ENCODE data around the gene SH3BP1. TPM values are rescaled to one million over a fixed set of nuclear protein-coding genes. Genes with fewer than 3 reads are reported as not detected.

The SH3BP1 gene
- total RNA-seq, 4 donors from 2014 or later: 2.9 to 4.9 (median 3.2) TPM

DNA sequence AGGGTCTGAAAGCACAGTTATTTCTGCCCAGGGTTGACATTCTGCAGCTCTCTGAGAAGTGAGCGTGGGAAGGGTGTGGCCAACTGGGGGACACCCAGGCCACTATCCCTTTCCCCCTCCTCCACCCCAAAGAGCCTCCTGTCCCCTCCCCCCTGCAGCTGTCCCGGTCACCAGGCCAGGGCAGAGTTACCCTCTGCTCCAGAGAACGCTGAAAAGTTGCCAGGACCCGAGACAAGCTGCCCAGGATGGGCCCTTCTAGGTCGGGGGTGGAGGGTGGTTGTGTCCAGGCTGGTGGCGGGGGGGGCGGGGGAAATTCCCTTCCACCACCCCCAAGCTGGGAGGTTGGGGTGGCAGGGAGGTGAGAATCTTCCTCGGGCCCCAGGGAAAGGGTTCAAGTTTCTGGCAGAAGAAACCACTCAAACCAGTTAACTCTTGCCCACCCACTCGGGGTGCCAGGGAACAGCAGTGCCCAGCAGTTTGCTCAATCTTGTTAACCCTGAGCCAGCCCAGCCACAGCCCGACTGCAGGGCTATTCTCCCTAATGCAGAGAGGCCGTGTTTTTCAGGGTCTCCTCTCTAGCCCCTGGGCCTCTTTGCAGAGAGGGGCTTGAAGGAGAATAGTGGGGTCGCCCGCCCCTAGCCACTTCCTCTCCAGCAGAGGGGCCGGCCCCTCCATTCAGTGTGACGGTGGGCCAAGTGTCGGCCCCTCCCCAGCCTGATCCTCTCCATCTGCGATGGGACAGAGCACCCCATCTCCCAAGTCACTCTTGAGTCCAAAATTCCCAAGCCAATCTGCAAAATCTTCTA, 36.7 kb downstream of the SH3BP1 start:
- no peaks in the 10 kb centered on the region for H3K9me3 ChIP-seq
- WGBS, 2 donors (ENCODE audit: low coverage in 1 of 2): 0 to 5% methylated on average over 1 to 4 of the region's 17 CpGs
- peak overlapping the region; percentile 42 to 57 for H3K4me3 ChIP-seq
- H3K27ac ChIP-seq: peak overlapping the region; percentile 69 to 98 (median 94)
- no peaks in the 10 kb centered on the region for H3K27me3 ChIP-seq
- H3K4me1 ChIP-seq: peaks cover 3 to 92% (median 26%) of the 10 kb centered on the region in 3 donors
- no peak for ATAC-seq
- TF ChIP-seq POLR2AphosphoS5 (IDR thresholded peaks at IDR 0.05): no peak
- TF ChIP-seq, protein P1, sequence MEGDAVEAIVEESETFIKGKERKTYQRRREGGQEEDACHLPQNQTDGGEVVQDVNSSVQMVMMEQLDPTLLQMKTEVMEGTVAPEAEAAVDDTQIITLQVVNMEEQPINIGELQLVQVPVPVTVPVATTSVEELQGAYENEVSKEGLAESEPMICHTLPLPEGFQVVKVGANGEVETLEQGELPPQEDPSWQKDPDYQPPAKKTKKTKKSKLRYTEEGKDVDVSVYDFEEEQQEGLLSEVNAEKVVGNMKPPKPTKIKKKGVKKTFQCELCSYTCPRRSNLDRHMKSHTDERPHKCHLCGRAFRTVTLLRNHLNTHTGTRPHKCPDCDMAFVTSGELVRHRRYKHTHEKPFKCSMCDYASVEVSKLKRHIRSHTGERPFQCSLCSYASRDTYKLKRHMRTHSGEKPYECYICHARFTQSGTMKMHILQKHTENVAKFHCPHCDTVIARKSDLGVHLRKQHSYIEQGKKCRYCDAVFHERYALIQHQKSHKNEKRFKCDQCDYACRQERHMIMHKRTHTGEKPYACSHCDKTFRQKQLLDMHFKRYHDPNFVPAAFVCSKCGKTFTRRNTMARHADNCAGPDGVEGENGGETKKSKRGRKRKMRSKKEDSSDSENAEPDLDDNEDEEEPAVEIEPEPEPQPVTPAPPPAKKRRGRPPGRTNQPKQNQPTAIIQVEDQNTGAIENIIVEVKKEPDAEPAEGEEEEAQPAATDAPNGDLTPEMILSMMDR (IDR thresholded peaks at IDR 0.05): no peak
- H3K36me3 ChIP-seq: peaks cover 0 to 25% of the 10 kb centered on the region in 2 donors

- Histone ChIP-seq H3K4me3 (peak overlapping the region; percentile 42 to 57), H3K9me3 (no peaks in the 10 kb centered on the region), H3K4me1 (peaks cover 3 to 99% (median 29%) of the 10 kb centered on the region in 3 donors), H3K36me3 (peaks cover 0 to 25% of the 10 kb centered on the region in 2 donors), H3K27ac (peak overlapping the region; percentile 69 to 98 (median 94)), H3K27me3 (no peaks in the 10 kb centered on the region)
- TF ChIP-seq POLR2A (IDR thresholded peaks at IDR 0.05) (peak; percentile 26 to 30), EP300 (IDR thresholded peaks at IDR 0.05) (no peak), POLR2AphosphoS5 (IDR thresholded peaks at IDR 0.05) (peak; percentile 84)
- TF ChIP-seq, protein P1 (IDR thresholded peaks at IDR 0.05): no peak
- 0% methylated on average over 4 of the region's 42 CpGs; no CpG with 5 or more reads in 1 of the 2 donors for WGBS, 2 donors (ENCODE audit: low coverage in 1 of 2)
- ATAC-seq: peak; percentile 48
These were observed 37.4 kb downstream of the SH3BP1 start for GRCh38 chr22:37676736-37677492.

DNA sequence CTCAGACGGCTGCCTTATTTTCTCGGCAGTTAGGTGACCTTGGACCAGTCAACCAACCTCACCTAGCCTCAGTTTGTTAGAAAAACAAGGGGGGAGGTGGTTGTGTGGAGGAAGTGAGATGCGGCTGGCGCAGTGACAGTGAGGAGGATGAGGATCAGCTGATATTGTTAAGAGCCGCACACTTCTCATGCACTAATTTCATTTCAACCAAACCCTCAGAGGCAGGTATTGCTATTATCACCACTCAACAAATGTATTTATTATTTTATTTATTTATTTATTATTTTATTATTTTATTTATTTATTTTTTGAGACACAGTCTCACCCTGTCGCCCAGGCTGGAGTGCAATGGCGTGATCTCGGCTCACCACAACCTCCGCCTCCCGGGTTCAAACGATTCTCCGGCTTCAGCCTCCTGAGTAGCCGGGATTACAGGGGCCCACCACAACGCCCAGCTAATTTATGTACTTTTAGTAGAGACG, 38.1 kb downstream of the SH3BP1 start:
- no peaks in the 10 kb centered on the region for H3K27me3 ChIP-seq
- H3K4me1 ChIP-seq: peaks cover 3 to 95% (median 29%) of the 10 kb centered on the region in 3 donors
- no peaks in the 10 kb centered on the region for H3K9me3 ChIP-seq
- H3K36me3 ChIP-seq: peaks cover 0 to 25% of the 10 kb centered on the region in 2 donors
- peak overlapping the region in 3 of 4 donors; percentile 93 to 98 (median 94) for H3K27ac ChIP-seq
- no peak for ATAC-seq
- TF ChIP-seq POLR2A (IDR thresholded peaks at IDR 0.05) (no peak), POLR2AphosphoS5 (IDR thresholded peaks at IDR 0.05) (no peak), EP300 (IDR thresholded peaks at IDR 0.05) (no peak)
- TF ChIP-seq, protein P1 (IDR thresholded peaks at IDR 0.05): no peak
- WGBS, 2 donors (ENCODE audit: low coverage in 1 of 2): 10 to 18% methylated on average over 5 to 9 of the region's 15 CpGs
- H3K4me3 ChIP-seq: peak overlapping the region; percentile 42 to 57

GRCh38 chr22:37678372-37678771, 38.9 kb downstream of the SH3BP1 start:
- Histone ChIP-seq H3K9me3 (no peaks in the 10 kb centered on the region), H3K27ac (peak overlapping the region in 3 of 4 donors; percentile 93 to 98 (median 94)), H3K36me3 (peaks cover 0 to 25% of the 10 kb centered on the region in 2 donors), H3K4me3 (peak overlapping the region in 1 of 2 donors; percentile 14), H3K27me3 (no peaks in the 10 kb centered on the region), H3K4me1 (peaks cover 3 to 86% (median 29%) of the 10 kb centered on the region in 3 donors)
- WGBS, 2 donors (ENCODE audit: low coverage in 1 of 2): 7 to 41% methylated on average over 5 of the region's 18 CpGs
- TF ChIP-seq, protein P1 (IDR thresholded peaks at IDR 0.05): no peak
- TF ChIP-seq POLR2A (IDR thresholded peaks at IDR 0.05): no peak
- TF ChIP-seq POLR2AphosphoS5 (IDR thresholded peaks at IDR 0.05): no peak
- no peak for TF ChIP-seq EP300 (IDR thresholded peaks at IDR 0.05)
- ATAC-seq: no peak

Measured in gastroesophageal sphincter (tissue), 4 donors.